Neural progenitor cell (in vitro differentiated cells): ENCODE measurements around the gene EMSY. TPM values are rescaled to one million over a fixed set of nuclear protein-coding genes. Genes with fewer than 3 reads are reported as not detected.
A peak's percentile ranks its signal among the peaks of the same experiment; 100 is the strongest.

Experiments
- DNase-seq: peaks from one replicate; pipeline ENCODE4 v3.0.0-alpha.2; 2016; ENCODE audit warnings: low spot score
- H2AFZ ChIP-seq: fragments of 200-600 bp; sonication (generic); replicated peaks from 2 replicates; pipeline ENCODE4 v1.6.1; 2016; ENCODE audit warnings: antibody characterized with exemption
- H3F3A ChIP-seq: fragments of 200-600 bp; sonication (generic); 2 replicates; pipeline ENCODE4 v1.6.1; 2016; ENCODE audit warnings: antibody characterized with exemption, low read depth
- H3K27ac ChIP-seq: fragments of 200-600 bp; sonication (generic); 2 replicates; pipeline ENCODE4 v1.5.1; 2016; ENCODE audit warnings: mild to moderate bottlenecking
- H3K27me3 ChIP-seq: fragments of 200-600 bp; sonication (generic); 2 replicates; pipeline ENCODE4 v1.6.1; 2016; ENCODE audit warnings: mild to moderate bottlenecking, moderate library complexity
- H3K36me3 ChIP-seq: fragments of 200-600 bp; sonication (generic); 2 replicates; pipeline ENCODE4 v1.5.1; 2016
- H3K4me1 ChIP-seq: fragments of 200-600 bp; sonication (generic); 2 replicates; pipeline ENCODE4 v1.6.1; 2016; ENCODE audit warnings: mixed run types
- H3K4me2 ChIP-seq: fragments of 200-600 bp; sonication (generic); 2 replicates; pipeline ENCODE4 v1.6.1; 2016
- H3K4me3 ChIP-seq: fragments of 200-600 bp; sonication (generic); 2 replicates; pipeline ENCODE4 v1.5.1; 2016
- H3K79me2 ChIP-seq: fragments of 200-600 bp; sonication (generic); 2 replicates; pipeline ENCODE4 v1.6.1; 2016; ENCODE audit warnings: low read depth
- H3K9ac ChIP-seq: fragments of 200-600 bp; sonication (generic); 2 replicates; pipeline ENCODE4 v1.6.1; 2016
- H3K9me3 ChIP-seq: fragments of 200-600 bp; sonication (generic); 2 replicates; pipeline ENCODE4 v1.5.1; 2016; ENCODE audit warnings: low read depth
- H4K20me1 ChIP-seq: fragments of 200-600 bp; sonication (generic); 2 replicates; pipeline ENCODE4 v1.6.1; 2016; ENCODE audit warnings: low read depth
- H3K27ac Mint-ChIP-seq: 3 replicates; pipeline ENCODE4 v1.8.0; 2021; ENCODE audit warnings: mixed read lengths
- H3K27me3 Mint-ChIP-seq: 2 replicates; pipeline ENCODE4 v1.8.0; 2022; ENCODE audit warnings: low read depth, mild to moderate bottlenecking, inconsistent platforms, moderate library complexity, mixed read lengths; ENCODE audit not compliant: insufficient read depth
- H3K36me3 Mint-ChIP-seq: 3 replicates; pipeline ENCODE4 v1.8.0; 2021; ENCODE audit warnings: mixed read lengths
- H3K4me1 Mint-ChIP-seq: 3 replicates; pipeline ENCODE4 v1.8.0; 2021; ENCODE audit warnings: mixed read lengths
- H3K4me3 Mint-ChIP-seq: 3 replicates; pipeline ENCODE4 v1.8.0; 2021; ENCODE audit warnings: mild to moderate bottlenecking, moderate library complexity, mixed read lengths
- H3K9me3 Mint-ChIP-seq: 3 replicates; pipeline ENCODE4 v1.8.0; 2020; ENCODE audit warnings: mixed read lengths
- CTCF ChIP-seq: fragments of 200-600 bp; sonication (generic); IDR thresholded peaks from 2 replicates; pipeline ENCODE4 v1.5.1; 2017; ENCODE audit warnings: antibody characterized with exemption, mild to moderate bottlenecking
- EZH2 ChIP-seq: fragments of 200-600 bp; sonication (generic); IDR thresholded peaks from 2 replicates; pipeline ENCODE4 v1.6.1; 2017; ENCODE audit warnings: antibody characterized with exemption, mild to moderate bottlenecking, moderate library complexity
- EZH2phosphoT487 ChIP-seq: fragments of 200-600 bp; sonication (generic); IDR thresholded peaks from 2 replicates; pipeline ENCODE4 v1.6.1; 2017; ENCODE audit warnings: antibody characterized with exemption
- total RNA-seq: library from RNA; depleted of rRNA; stranded (reverse); fragments of >200 nt; gene quantifications from 2 replicates; pipeline ENCODE4 v1.2.3, GENCODE V29; 2015; ENCODE audit warnings: low replicate concordance

The EMSY gene
- total RNA-seq = 76.8 and 92.0 TPM in 2 replicates

- peaks cover 20% of the 10 kb centered on the region for H3K36me3 Mint-ChIP-seq
- DNase-seq = peak; percentile 99
- Histone ChIP-seq H4K20me1 (peaks cover 3% of the 10 kb centered on the region), H3K27ac (peak within 1 kb of the TSS; percentile 91), H3K27me3 (no peaks in the 10 kb centered on the region), H3K4me2 (peak within 1 kb of the TSS; percentile 98), H2AFZ (peak within 1 kb of the TSS; percentile 70), H3K36me3 (peaks cover 14% of the 10 kb centered on the region), H3K9ac (peak within 1 kb of the TSS; percentile 97), H3F3A (peaks cover 20% of the 10 kb centered on the region), H3K9me3 (no peaks in the 10 kb centered on the region), H3K4me1 (peaks cover 40% of the 10 kb centered on the region), H3K4me3 (peak within 1 kb of the TSS; percentile 95), H3K79me2 (peaks cover 78% of the 10 kb centered on the region)
- H3K4me1 Mint-ChIP-seq = peaks cover 37% of the 10 kb centered on the region
- H3K4me3 Mint-ChIP-seq = peak within 1 kb of the TSS; percentile 93
- H3K27ac Mint-ChIP-seq = peak within 1 kb of the TSS; percentile 98
- TF ChIP-seq EZH2 (no peak), CTCF (no peak), EZH2phosphoT487 (no peak)
- H3K9me3 Mint-ChIP-seq = no peaks in the 10 kb centered on the region
- no peaks in the 10 kb centered on the region for H3K27me3 Mint-ChIP-seq
Observed at GRCh38 chr11:76444384-76445120, at the start of gene EMSY. EMSY (plus strand) TSS chr11:76445018; CDS start chr11:76446939, 1,921 bp downstream.

GRCh38 chr11:76395296-76395695 lies 49.5 kb upstream of the EMSY start:
- H2AFZ ChIP-seq = no peak overlapping the region
- H3K4me3 ChIP-seq = no peak overlapping the region
- H3K4me1 ChIP-seq = no peaks in the 10 kb centered on the region
- H3K36me3 Mint-ChIP-seq = peaks cover 3% of the 10 kb centered on the region
- peaks cover 2% of the 10 kb centered on the region for H3K4me1 Mint-ChIP-seq
- no peaks in the 10 kb centered on the region for H3K36me3 ChIP-seq
- H3K4me2 ChIP-seq = no peak overlapping the region
- DNase-seq = no peak
- H3F3A ChIP-seq = no peaks in the 10 kb centered on the region
- H3K27ac ChIP-seq = no peak overlapping the region
- H3K27ac Mint-ChIP-seq = no peak overlapping the region
- no peaks in the 10 kb centered on the region for H3K9me3 ChIP-seq
- H3K9ac ChIP-seq = no peak overlapping the region
- H3K27me3 ChIP-seq = no peaks in the 10 kb centered on the region
- H3K27me3 Mint-ChIP-seq = peaks cover 2% of the 10 kb centered on the region
- no peaks in the 10 kb centered on the region for H3K79me2 ChIP-seq
- H3K9me3 Mint-ChIP-seq = no peaks in the 10 kb centered on the region
- peaks cover 3% of the 10 kb centered on the region for H4K20me1 ChIP-seq
- no peak overlapping the region for H3K4me3 Mint-ChIP-seq
- TF ChIP-seq EZH2 (no peak), CTCF (no peak), EZH2phosphoT487 (no peak)

- Histone ChIP-seq H3F3A (no peaks in the 10 kb centered on the region), H4K20me1 (no peaks in the 10 kb centered on the region), H3K27me3 (no peaks in the 10 kb centered on the region), H3K9me3 (no peaks in the 10 kb centered on the region), H3K4me1 (no peaks in the 10 kb centered on the region), H3K9ac (no peak overlapping the region), H3K4me2 (no peak overlapping the region), H3K4me3 (no peak overlapping the region), H3K79me2 (no peaks in the 10 kb centered on the region), H2AFZ (no peak overlapping the region), H3K27ac (no peak overlapping the region), H3K36me3 (no peaks in the 10 kb centered on the region)
- Mint-ChIP-seq H3K27me3 (peaks cover 2% of the 10 kb centered on the region), H3K9me3 (no peaks in the 10 kb centered on the region), H3K4me3 (no peak overlapping the region), H3K4me1 (peaks cover 6% of the 10 kb centered on the region), H3K27ac (no peak overlapping the region), H3K36me3 (peaks cover 6% of the 10 kb centered on the region)
- DNase-seq = no peak
- TF ChIP-seq EZH2 (no peak), EZH2phosphoT487 (no peak), CTCF (no peak)
Observed at GRCh38 chr11:76397383-76397782, 47.4 kb upstream of the EMSY start.
